A549 (cell line): ENCODE data around the gene BTN2A1.

Experiments
- BHLHE40 ChIP-seq: IDR thresholded peaks from 2 replicates; pipeline ENCODE4 v1.6.1; 2012; ENCODE audit warnings: low read depth, low read length, inconsistent platforms
- CBX2 ChIP-seq: fragments of 200-600 bp; sonication (generic); IDR thresholded peaks from 2 replicates; pipeline ENCODE4 v1.6.1; 2016; ENCODE audit warnings: low read depth, mild to moderate bottlenecking, borderline replicate concordance
- JUN ChIP-seq, 2 experiments: fragments of >200 bp; sonication (Bioruptor Twin); formaldehyde crosslinking; IDR thresholded peaks; 2 replicates in 1 of 2; 3 replicates in 1 of 2; pipeline ENCODE4 v1.6.1; 2016 to 2017
- MAFK ChIP-seq: fragments of 450-650 bp; IDR thresholded peaks from 2 replicates; pipeline ENCODE4 v1.6.1; 2014; ENCODE audit not compliant: partially characterized antibody
- MAZ ChIP-seq: fragments of 150-350 bp; IDR thresholded peaks from 2 replicates; pipeline ENCODE4 v1.6.1; 2014; ENCODE audit warnings: antibody characterized with exemption, low read depth, low read length, borderline replicate concordance
- NR3C1 ChIP-seq: fragments of >200 bp; sonication (Bioruptor Twin); formaldehyde crosslinking; IDR thresholded peaks from 3 replicates; pipeline ENCODE4 v1.6.1; 2017
- POLR2A ChIP-seq: IDR thresholded peaks from 2 replicates; pipeline ENCODE4 v1.6.1; 2012; ENCODE audit warnings: mild to moderate bottlenecking, low read length
- SMC3 ChIP-seq: fragments of >200 bp; sonication (Bioruptor Twin); formaldehyde crosslinking; IDR thresholded peaks from 3 replicates; pipeline ENCODE4 v1.6.1; 2018; ENCODE audit warnings: inconsistent platforms
- TF ChIP-seq, protein P1 (sequence below): fragments of >200 bp; sonication (Bioruptor Twin); formaldehyde crosslinking; IDR thresholded peaks from 3 replicates; pipeline ENCODE4 v1.5.1; 2016
- TF ChIP-seq, protein P2 (sequence below): IDR thresholded peaks from 2 replicates; pipeline ENCODE4 v1.6.1; 2012
- TF ChIP-seq, protein P3 (sequence below): fragments of 250-450 bp; sonication (Bioruptor Pico); IDR thresholded peaks from 2 replicates; pipeline ENCODE4 v1.5.0; 2021; ENCODE audit warnings: mild to moderate bottlenecking, moderate library complexity, borderline replicate concordance

DNA sequence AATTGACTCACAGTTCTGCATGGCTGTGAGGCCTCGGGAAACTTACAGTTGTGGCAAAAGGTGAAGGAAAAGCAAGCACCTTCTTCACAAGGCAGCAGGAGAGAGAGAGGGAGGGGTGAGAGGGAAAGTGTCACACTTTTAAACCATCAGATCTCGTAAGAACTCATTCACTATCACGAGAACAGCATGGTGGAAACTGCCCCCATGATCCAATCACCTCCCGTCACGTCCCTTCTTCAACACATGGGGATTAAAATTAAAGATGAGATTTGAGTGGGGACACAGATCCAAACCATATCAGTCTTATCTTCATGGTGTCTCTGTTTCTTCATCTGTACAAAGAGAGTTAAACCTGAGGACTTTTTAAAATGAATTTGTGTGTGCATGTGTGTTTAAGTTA lies 28.6 kb downstream of the BTN2A1 start:
- TF ChIP-seq, protein P1, sequence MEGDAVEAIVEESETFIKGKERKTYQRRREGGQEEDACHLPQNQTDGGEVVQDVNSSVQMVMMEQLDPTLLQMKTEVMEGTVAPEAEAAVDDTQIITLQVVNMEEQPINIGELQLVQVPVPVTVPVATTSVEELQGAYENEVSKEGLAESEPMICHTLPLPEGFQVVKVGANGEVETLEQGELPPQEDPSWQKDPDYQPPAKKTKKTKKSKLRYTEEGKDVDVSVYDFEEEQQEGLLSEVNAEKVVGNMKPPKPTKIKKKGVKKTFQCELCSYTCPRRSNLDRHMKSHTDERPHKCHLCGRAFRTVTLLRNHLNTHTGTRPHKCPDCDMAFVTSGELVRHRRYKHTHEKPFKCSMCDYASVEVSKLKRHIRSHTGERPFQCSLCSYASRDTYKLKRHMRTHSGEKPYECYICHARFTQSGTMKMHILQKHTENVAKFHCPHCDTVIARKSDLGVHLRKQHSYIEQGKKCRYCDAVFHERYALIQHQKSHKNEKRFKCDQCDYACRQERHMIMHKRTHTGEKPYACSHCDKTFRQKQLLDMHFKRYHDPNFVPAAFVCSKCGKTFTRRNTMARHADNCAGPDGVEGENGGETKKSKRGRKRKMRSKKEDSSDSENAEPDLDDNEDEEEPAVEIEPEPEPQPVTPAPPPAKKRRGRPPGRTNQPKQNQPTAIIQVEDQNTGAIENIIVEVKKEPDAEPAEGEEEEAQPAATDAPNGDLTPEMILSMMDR, result no peak
- TF ChIP-seq, protein P2, sequence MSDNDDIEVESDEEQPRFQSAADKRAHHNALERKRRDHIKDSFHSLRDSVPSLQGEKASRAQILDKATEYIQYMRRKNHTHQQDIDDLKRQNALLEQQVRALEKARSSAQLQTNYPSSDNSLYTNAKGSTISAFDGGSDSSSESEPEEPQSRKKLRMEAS, result no peak
- no peak for TF ChIP-seq BHLHE40
- no peak for TF ChIP-seq CBX2
- TF ChIP-seq NR3C1, result no peak
- TF ChIP-seq MAFK, result no peak
- TF ChIP-seq, protein P3, sequence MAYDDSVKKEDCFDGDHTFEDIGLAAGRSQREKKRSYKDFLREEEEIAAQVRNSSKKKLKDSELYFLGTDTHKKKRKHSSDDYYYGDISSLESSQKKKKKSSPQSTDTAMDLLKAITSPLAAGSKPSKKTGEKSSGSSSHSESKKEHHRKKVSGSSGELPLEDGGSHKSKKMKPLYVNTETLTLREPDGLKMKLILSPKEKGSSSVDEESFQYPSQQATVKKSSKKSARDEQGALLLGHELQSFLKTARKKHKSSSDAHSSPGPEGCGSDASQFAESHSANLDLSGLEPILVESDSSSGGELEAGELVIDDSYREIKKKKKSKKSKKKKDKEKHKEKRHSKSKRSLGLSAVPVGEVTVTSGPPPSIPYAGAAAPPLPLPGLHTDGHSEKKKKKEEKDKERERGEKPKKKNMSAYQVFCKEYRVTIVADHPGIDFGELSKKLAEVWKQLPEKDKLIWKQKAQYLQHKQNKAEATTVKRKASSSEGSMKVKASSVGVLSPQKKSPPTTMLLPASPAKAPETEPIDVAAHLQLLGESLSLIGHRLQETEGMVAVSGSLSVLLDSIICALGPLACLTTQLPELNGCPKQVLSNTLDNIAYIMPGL (CRISPR knock-in tag), result no peak
- no peak for TF ChIP-seq JUN (IDR thresholded peaks at IDR 0.05)
- TF ChIP-seq POLR2A, result no peak
- no peak for TF ChIP-seq SMC3
- TF ChIP-seq MAZ, result no peak
